GM18507 (cell line): ENCODE results near the gene CNNM4.
A peak's percentile ranks its signal among the peaks of the same experiment; 100 is the strongest.

ENCODE experiments used
- DNase-seq: peaks from one replicate; pipeline ENCODE4 v3.0.0; 2011; ENCODE audit warnings: low read depth; ENCODE audit not compliant: insufficient read length; ENCODE audit errors: extremely low spot score
- FAIRE-seq: peaks from 2 replicates; lab custom pipeline; 2011; peaks lifted over from hg19 to GRCh38; lab: Jason Lieb, UNC

CNNM4 gene

GRCh38 chr2:96756788-96757476 lies 3.8 kb upstream of the CNNM4 start:
- no peak for DNase-seq
- FAIRE-seq, result no peak

GRCh38 chr2:96757477-96757860 lies 3.2 kb upstream of the CNNM4 start:
- no peak for FAIRE-seq
- DNase-seq, result no peak

- DNase-seq (no peak), FAIRE-seq (no peak)
Observed at GRCh38 chr2:96758987-96759386, 1.7 kb upstream of the CNNM4 start.

GRCh38 chr2:96759548-96759947 lies 1.2 kb upstream of the CNNM4 start:
- DNase-seq, result no peak
- FAIRE-seq, result no peak

- DNase-seq (no peak), FAIRE-seq (no peak)
Observed at GRCh38 chr2:96760986-96761832, 507 bp downstream of the CNNM4 start.

GRCh38 chr2:96762529-96763311 lies 2.0 kb downstream of the CNNM4 start:
- FAIRE-seq (peak; percentile 54), DNase-seq (no peak)

GRCh38 chr2:96763511-96764252 lies 3.0 kb downstream of the CNNM4 start:
- FAIRE-seq (no peak), DNase-seq (no peak)

GRCh38 chr2:96764253-96764637 lies 3.5 kb downstream of the CNNM4 start:
- no peak for DNase-seq

GRCh38 chr2:96767135-96767871 lies 6.6 kb downstream of the CNNM4 start:
- DNase-seq, result no peak
- no peak for FAIRE-seq

More at GRCh38 chr2:96764253-96764637, 3.5 kb downstream of the CNNM4 start:
- no peak for FAIRE-seq

GRCh38 chr2:96768083-96768561 lies 7.4 kb downstream of the CNNM4 start:
- FAIRE-seq (peak; percentile 84), DNase-seq (no peak)

- FAIRE-seq, result no peak
- no peak for DNase-seq
Observed at GRCh38 chr2:96769814-96770213, 9.1 kb downstream of the CNNM4 start.

GRCh38 chr2:96770442-96771202 lies 9.9 kb downstream of the CNNM4 start:
- FAIRE-seq (no peak), DNase-seq (no peak)

- FAIRE-seq, result no peak
Observed at GRCh38 chr2:96771796-96772618, 11.3 kb downstream of the CNNM4 start.

GRCh38 chr2:96772903-96773671 lies 12.4 kb downstream of the CNNM4 start:
- FAIRE-seq, result peak; percentile 94
- DNase-seq, result no peak

More at GRCh38 chr2:96771796-96772618, 11.3 kb downstream of the CNNM4 start:
- no peak for DNase-seq

- FAIRE-seq, result peak; percentile 92
- DNase-seq, result no peak
Observed at GRCh38 chr2:96773922-96774321, 13.2 kb downstream of the CNNM4 start.

GRCh38 chr2:96775160-96775559 lies 14.5 kb downstream of the CNNM4 start:
- DNase-seq (no peak), FAIRE-seq (no peak)
